Activated B cell treated with CpG ODN at 0.5 μM for 24 hours (primary cell): Measurements from ENCODE around the gene KIF2C. TPM values are rescaled to one million over a fixed set of nuclear protein-coding genes. Genes with fewer than 3 reads are reported as not detected.
A peak's percentile ranks its signal among the peaks of the same experiment; 100 is the strongest.

Experiments
- ATAC-seq: fragments of 200-7000 bp; cut with Tn5 transposase; one replicate; pipeline ENCODE4 v1.10.0; 2021; ENCODE audit warnings: low read depth, mild to moderate bottlenecking, moderate library complexity
- CTCF ChIA-PET: fragments of 350-600 bp; sonication (Branson Sonifier 250); formaldehyde crosslinking; loops from one replicate; lab custom pipeline; 2021; ENCODE audit warnings: antibody characterized with exemption; lab: Charles Lee
- POLR2A ChIA-PET: fragments of 350-600 bp; sonication (Branson Sonifier 250); formaldehyde crosslinking; loops from one replicate; lab custom pipeline; 2021; ENCODE audit warnings: antibody characterized with exemption; lab: Charles Lee
- DNase-seq: peaks from one replicate; pipeline ENCODE4 v3.0.0; 2022
- H3K27ac Mint-ChIP-seq: one replicate; pipeline ENCODE4 v1.8.0; 2020; ENCODE audit warnings: mixed read lengths
- H3K27me3 Mint-ChIP-seq: one replicate; pipeline ENCODE4 v1.8.0; 2021; ENCODE audit warnings: mixed read lengths
- H3K36me3 Mint-ChIP-seq: one replicate; pipeline ENCODE4 v1.8.0; 2021; ENCODE audit warnings: low read depth, mixed read lengths
- H3K4me1 Mint-ChIP-seq: one replicate; pipeline ENCODE4 v1.8.0; 2021; ENCODE audit warnings: mixed read lengths
- H3K4me3 Mint-ChIP-seq: one replicate; pipeline ENCODE4 v1.8.0; 2020; ENCODE audit warnings: mild to moderate bottlenecking, mixed read lengths
- H3K9me3 Mint-ChIP-seq: one replicate; pipeline ENCODE4 v1.8.0; 2020; ENCODE audit warnings: mixed read lengths
- intact Hi-C: fragments of 100-400 bp; cut with micrococcal nuclease; formaldehyde crosslinking; loops from one replicate; pipeline ENCODE4 v1.15.1; 2024
- total RNA-seq: library from RNA; stranded (reverse); gene quantifications from 2 replicates; pipeline ENCODE4 v1.2.3, GENCODE V29; 2022
- TF ChIP-seq, protein P1 (sequence below): fragments of 200-600 bp; IDR thresholded peaks from one replicate; pipeline ENCODE4 v1.8.0; 2022; ENCODE audit warnings: antibody characterized with exemption, mild to moderate bottlenecking

Gene KIF2C
- total RNA-seq, 1 donor from 2014 or later: 1.00 TPM

DNA sequence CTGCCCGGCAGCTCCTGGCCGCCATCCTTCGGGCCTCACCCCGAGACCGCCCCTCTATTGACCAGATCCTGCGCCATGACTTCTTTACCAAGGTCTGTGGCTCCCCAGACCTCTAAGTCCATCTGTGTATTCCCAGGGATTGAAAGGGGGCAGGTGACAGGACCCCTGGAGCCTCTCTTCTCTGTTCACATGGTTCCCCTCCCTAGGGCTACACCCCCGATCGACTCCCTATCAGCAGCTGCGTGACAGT is 63.4 kb downstream of the KIF2C start:
- H3K27me3 Mint-ChIP-seq: no peaks in the 10 kb centered on the region
- H3K4me1 Mint-ChIP-seq: peaks cover 47% of the 10 kb centered on the region
- intact Hi-C loops: loop anchor here (5.0 to 10.0 kb wide), 2 partner anchors 782 to 1456 kb away; partner anchors contain the start of gene NASP
- CTCF ChIA-PET: no interaction called here
- H3K4me3 Mint-ChIP-seq: peak overlapping the region; percentile 91
- POLR2A ChIA-PET: interaction anchor here (1.0 to 8.7 kb wide), 4 partner anchors 9 to 73 kb away, joined by 3 to 339 read pairs (median 145); partner anchors contain the start of genes BTBD19 and RNU5D-1
- no peak for DNase-seq
- TF ChIP-seq, protein P1, sequence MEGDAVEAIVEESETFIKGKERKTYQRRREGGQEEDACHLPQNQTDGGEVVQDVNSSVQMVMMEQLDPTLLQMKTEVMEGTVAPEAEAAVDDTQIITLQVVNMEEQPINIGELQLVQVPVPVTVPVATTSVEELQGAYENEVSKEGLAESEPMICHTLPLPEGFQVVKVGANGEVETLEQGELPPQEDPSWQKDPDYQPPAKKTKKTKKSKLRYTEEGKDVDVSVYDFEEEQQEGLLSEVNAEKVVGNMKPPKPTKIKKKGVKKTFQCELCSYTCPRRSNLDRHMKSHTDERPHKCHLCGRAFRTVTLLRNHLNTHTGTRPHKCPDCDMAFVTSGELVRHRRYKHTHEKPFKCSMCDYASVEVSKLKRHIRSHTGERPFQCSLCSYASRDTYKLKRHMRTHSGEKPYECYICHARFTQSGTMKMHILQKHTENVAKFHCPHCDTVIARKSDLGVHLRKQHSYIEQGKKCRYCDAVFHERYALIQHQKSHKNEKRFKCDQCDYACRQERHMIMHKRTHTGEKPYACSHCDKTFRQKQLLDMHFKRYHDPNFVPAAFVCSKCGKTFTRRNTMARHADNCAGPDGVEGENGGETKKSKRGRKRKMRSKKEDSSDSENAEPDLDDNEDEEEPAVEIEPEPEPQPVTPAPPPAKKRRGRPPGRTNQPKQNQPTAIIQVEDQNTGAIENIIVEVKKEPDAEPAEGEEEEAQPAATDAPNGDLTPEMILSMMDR: no peak
- H3K27ac Mint-ChIP-seq: peak overlapping the region; percentile 50
- no peaks in the 10 kb centered on the region for H3K9me3 Mint-ChIP-seq
- no peak for ATAC-seq
- H3K36me3 Mint-ChIP-seq: peaks cover 54% of the 10 kb centered on the region

DNA sequence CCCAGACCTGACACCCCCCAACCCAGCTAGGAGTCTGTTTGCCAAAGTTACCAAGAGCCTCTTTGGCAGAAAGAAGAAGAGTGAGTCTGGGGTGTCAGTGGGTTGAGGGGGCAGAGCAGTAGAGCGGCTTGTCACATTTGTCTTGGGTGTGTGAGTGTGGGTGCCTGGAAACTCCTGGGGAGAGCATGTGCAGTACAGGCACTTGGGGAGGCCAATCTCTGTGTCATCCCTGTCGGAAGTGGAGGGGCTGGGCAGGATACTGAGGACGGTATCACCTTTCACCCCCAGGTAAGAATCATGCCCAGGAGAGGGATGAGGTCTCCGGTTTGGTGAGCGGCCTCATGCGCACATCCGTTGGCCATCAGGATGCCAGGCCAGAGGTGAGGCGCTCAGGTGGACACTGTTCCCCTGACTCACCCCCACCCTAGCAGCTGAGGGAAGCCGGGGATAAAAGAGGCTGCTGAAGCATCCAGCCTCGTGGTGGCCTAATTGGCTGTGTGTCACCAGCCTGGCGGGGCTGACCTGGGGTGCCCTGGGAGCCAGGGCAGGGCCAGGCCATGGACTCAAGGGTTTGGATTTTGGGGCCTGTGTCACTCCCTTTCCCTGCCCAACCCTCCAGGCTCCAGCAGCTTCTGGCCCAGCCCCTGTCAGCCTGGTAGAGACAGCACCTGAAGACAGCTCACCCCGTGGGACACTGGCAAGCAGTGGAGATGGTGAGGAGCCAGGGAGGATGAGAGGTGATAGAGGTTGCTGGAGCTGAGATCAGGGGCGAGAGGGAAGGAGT is 63.9 kb downstream of the KIF2C start:
- POLR2A ChIA-PET: interaction anchor here (1.0 to 8.7 kb wide), 4 partner anchors 8 to 74 kb away, joined by 3 to 339 read pairs (median 145); partner anchors contain the start of genes BTBD19 and RNU5D-1
- DNase-seq (no peak), ATAC-seq (no peak)
- Mint-ChIP-seq H3K9me3 (no peaks in the 10 kb centered on the region), H3K4me1 (peaks cover 53% of the 10 kb centered on the region), H3K36me3 (peaks cover 54% of the 10 kb centered on the region), H3K27me3 (no peaks in the 10 kb centered on the region), H3K27ac (peak overlapping the region; percentile 50), H3K4me3 (no peak overlapping the region)
- CTCF ChIA-PET: no interaction called here
- intact Hi-C loops: loop anchor here (5.0 to 10.0 kb wide), 2 partner anchors 781 to 1456 kb away; partner anchors contain the start of gene NASP
- TF ChIP-seq, protein P1: no peak

- H3K4me3 Mint-ChIP-seq: no peak overlapping the region
- no peaks in the 10 kb centered on the region for H3K9me3 Mint-ChIP-seq
- H3K27me3 Mint-ChIP-seq: no peaks in the 10 kb centered on the region
- peaks cover 64% of the 10 kb centered on the region for H3K4me1 Mint-ChIP-seq
- ATAC-seq (no peak), DNase-seq (no peak)
- intact Hi-C loops: loop anchor here (10.0 kb wide), 1 partner anchor 779 kb away; the partner anchor contains the start of gene NASP
- ChIA-PET POLR2A (interaction anchor here (0.6 to 8.7 kb wide), 4 partner anchors 6 to 84 kb away, joined by 3 to 364 read pairs (median 144); partner anchors contain the start of gene BTBD19), CTCF (no interaction called here)
- peak overlapping the region; percentile 31 for H3K27ac Mint-ChIP-seq
- peaks cover 57% of the 10 kb centered on the region for H3K36me3 Mint-ChIP-seq
- TF ChIP-seq, protein P1: no peak
These were observed 65.8 kb downstream of the KIF2C start for GRCh38 chr1:44805311-44806024.

- intact Hi-C loops: loop anchor here (10.0 kb wide), 1 partner anchor 779 kb away; the partner anchor contains the start of gene NASP
- Mint-ChIP-seq H3K4me3 (no peak overlapping the region), H3K36me3 (peaks cover 56% of the 10 kb centered on the region), H3K9me3 (no peaks in the 10 kb centered on the region), H3K27me3 (no peaks in the 10 kb centered on the region), H3K27ac (no peak overlapping the region), H3K4me1 (peaks cover 68% of the 10 kb centered on the region)
- CTCF ChIA-PET: no interaction called here
- POLR2A ChIA-PET: interaction anchor here (0.5 to 9.4 kb wide), 5 partner anchors 6 to 116 kb away, joined by 3 to 364 read pairs (median 193); partner anchors contain the start of gene BTBD19
- ATAC-seq (no peak), DNase-seq (no peak)
- TF ChIP-seq, protein P1: no peak
These were observed 66.5 kb downstream of the KIF2C start for GRCh38 chr1:44806025-44806703.
